Kidney capillary endothelial cell (primary cell): Measurements from ENCODE around the gene RASGRP1.

ENCODE experiments used
- DNase-seq: peaks from one replicate; pipeline ENCODE4 v3.0.0-alpha.2; 2018; ENCODE audit warnings: low spot score

The RASGRP1 gene

GRCh38 chr15:38565287-38565670 is 665 bp upstream of the RASGRP1 start:
- no peak for DNase-seq

DNA sequence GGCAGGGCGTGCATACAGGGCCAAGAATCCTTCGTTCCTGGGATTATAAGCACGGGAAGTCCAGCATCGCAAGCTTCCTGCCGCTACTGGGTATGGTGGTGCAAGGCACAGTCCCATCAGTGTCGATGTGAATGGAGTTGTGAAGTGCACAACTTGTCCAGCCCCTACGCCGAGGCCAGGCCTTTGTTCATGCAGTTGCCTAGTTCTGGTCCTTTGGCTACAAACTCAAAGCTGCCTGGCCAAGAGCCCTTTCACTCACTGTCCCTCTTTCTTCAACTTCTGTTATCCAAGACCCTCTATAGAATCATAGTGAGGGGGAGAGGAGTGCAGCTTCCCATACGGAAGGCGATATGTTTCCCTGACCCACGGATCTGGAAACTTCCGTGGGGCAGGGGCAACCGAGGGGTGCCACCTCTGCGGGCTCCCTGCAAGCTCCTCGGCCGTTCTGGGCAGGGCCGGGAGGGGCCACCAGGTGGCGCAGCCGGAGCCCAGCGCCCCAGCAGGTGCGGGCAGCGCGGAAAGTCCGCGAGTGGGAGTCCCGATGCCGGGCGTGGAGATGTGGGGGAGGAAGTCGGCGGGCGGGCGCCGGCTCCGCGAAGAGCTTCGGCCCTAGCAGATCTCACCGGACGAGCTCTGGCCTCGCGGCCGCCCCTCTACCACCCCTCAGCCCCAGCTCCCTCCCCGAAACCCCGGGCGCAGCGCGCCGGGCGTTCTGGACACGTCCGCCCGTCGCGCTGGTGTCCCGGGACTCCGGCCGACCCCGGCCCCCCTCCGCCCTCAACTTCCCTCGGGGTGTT is 693 bp downstream of the RASGRP1 start:
- peak; percentile 33 for DNase-seq

GRCh38 chr15:38562278-38562677 is 2.3 kb downstream of the RASGRP1 start:
- no peak for DNase-seq

DNA sequence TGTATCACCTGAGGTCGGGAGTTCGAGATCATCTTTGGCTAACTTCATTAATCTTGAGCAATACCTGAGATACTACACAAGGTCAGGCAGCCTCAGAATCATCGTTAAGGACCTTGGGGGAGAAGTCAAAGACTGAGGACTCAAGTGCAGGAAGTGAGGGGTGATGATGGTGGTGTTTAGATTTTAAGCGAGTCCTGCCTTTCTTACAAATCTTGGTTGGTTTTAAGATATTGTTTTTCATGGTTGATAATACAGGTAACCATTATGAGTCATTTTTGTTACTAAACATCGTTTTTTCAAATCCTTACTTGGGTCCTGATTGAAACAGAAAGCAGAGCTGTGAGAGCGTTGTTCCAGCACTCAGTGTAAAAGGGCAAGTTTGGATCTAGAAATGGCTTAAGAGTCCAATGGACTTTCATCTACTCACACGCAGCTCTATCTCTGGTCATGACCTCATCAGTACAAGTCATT is 4.1 kb downstream of the RASGRP1 start:
- no peak for DNase-seq

GRCh38 chr15:38559636-38560307 is 4.8 kb downstream of the RASGRP1 start:
- DNase-seq, result no peak

DNA sequence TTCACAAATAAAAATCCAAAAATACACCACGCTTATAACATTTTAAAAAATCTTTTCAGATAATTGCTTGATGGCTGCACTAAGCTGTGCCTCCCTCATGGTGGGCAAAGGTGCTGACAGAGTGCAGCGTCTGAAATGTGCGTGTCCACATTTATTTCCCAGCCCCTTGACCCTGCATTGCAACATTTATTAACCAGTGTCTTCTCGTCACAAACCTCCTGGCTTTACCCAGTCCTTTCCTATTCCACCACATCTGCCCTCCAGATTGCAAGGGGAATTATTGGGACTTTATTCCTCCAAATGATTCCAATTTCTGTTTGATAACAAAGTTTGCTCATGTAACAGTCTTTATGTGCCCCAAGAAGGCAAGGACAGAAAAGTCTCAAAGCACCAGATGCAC is 5.5 kb downstream of the RASGRP1 start:
- no peak for DNase-seq

GRCh38 chr15:38558372-38559059 is 6.1 kb downstream of the RASGRP1 start:
- no peak for DNase-seq

- no peak for DNase-seq
Measured at GRCh38 chr15:38557921-38558320, 6.7 kb downstream of the RASGRP1 start.

DNA sequence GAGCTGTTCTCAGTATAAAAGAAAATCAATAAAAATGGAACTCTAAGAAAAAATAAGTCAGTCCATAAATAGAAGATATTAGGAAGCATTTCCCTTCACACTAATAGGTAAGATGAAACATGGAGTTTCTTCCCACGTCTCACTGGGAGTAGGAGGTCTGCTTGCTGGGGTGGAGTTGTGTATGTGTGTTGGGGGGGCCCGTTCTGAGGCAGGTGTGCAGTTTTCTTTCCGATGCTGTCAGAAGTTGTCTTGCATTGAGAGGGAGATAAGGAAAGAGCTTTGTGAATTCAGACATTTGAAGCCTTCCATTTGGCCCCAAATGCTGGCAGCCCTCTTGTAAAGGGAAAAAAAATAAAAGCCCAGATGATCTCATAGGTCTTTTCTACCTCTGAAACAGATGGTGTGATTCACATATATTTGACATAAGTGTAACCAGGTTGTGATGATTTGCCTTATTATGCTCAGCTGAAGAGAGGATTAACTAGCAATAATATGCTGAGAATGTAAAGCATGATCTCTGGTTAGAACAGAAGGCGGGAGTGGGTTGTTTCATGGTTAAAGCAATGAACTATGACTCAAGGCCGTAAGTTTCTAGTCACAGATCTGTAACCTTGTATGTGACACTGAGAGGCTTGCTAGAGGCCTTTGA is 8.8 kb downstream of the RASGRP1 start:
- DNase-seq, result no peak

DNA sequence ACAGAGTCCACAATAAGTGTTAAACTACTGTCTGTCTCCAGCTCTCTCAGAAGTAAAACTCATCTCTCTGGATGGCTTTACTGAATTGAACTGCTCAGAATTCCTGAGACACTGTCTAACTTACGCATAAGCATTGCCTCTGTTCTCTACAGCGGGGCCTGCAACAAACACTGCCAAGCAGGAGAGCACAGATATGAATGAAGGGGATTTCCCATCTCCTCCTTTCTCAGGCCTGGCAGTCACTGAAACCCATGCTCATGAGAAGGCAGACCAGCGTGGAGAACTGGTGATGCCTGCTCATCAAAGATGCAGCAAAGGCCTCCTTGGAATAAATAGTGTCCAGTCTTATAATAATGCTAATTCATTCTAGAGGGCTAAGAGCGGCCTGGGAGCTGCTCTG is 10.3 kb downstream of the RASGRP1 start:
- no peak for DNase-seq

DNA sequence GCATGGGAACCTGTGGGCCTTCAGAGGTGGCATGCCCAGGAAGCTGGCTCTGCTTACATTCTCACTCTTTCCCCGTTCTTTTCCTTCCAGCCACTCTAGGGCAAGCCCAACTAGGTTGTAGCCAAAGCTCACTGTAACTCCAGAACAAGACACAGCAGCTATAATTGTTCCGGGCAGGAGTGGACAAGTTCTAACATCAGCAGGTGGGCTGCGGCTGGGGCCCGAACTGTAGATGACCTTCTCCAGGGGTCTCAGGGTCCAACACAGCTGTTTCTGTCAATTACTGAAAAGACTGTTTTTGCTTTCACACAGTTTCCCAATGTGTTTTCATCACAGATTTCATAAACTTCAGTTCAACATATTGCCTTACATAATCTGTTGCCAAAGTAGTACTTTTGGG is 11.5 kb downstream of the RASGRP1 start:
- DNase-seq, result no peak

- DNase-seq, result no peak
Measured at GRCh38 chr15:38551720-38552648, 12.6 kb downstream of the RASGRP1 start.

DNA sequence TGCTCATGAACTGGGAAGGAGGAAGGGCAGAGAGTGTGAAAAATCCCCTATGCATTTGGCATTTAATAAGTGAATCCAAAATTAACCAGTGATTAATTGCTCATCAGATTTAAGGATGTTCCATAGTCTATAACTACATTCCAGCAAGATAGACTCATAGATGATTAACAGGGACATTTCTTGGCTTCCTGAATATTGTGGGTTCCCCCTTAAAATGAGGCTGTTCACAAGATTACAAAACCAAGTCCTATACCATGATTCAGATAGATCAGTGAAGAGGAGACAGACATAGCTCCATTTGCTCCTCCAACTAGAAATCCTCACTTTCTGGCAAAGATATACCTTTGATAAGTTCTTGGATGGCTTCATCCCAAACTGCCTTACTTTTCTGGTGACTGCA is 15.4 kb downstream of the RASGRP1 start:
- DNase-seq, result no peak

GRCh38 chr15:38547255-38547997 is 17.2 kb downstream of the RASGRP1 start:
- DNase-seq, result no peak

- no peak for DNase-seq
Measured at GRCh38 chr15:38545179-38545578, 19.4 kb downstream of the RASGRP1 start.

DNA sequence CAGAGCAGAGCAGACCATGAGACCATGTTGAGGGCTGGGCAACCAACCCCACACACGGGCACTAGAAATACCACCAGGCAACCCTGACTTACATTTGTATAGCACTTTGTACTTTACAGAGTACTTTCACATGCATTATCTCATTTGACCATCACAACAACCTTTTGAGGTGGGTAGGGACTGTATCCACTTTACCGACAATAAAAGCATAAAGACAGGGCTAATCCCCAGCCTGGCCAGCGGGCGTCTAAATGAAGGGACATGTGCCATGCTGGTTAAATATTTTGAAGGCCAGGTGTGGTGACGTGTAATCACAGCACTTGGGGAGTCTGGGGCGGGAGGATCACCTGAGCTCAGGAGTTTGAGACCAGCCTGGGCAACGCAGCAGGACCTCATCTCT is 23.6 kb downstream of the RASGRP1 start:
- no peak for DNase-seq

- DNase-seq, result no peak
Measured at GRCh38 chr15:38540510-38540909, 24.1 kb downstream of the RASGRP1 start.

DNA sequence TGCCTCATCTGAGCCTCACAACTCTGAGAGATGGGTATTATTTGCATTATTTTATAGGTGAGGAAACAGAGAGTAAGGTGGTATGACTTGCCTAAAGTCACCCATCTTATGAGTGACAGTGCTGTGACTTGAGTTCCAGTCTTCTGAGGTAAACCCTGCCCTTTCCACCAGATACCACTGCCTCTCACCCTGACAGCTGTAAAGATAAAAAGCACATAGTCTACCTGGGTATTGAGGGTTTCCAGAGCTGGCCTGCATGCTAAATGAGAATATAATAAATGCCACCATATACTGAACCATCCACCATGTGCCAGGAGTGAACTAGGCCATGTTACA is 25.6 kb downstream of the RASGRP1 start:
- DNase-seq, result no peak

DNA sequence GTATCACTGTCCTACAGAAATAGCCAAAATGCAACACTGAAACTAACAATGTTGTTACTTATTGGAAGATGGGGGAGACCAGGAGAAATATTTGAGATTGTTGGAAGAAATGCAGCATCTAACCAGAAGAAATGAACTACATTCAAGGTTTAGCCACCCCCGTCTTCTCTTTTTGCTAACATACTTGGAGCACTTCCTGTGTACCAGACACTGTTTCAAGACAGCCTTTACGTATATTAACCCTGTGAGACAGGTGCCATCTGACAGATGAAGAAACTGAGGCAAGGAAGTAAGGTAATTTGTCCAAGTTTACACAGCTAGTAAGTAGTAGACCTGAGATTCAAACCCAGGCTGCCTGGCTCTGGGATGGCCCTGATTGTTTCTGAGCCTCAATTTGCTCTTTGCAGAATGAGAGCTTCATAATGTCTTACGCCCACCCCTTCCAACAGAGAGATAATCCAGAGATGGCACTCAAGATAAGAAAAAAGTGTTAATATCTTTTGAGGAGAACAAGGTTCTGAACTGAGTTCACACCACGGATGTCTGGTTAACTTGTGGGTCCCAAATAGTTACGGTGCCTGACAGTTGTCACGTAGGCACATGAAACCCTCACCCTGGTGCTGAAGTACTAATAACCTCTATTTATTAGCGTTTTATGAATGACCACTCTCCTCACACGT is 26.1 kb downstream of the RASGRP1 start:
- no peak for DNase-seq

GRCh38 chr15:38536201-38536676 is 28.4 kb downstream of the RASGRP1 start:
- DNase-seq, result no peak
